GM23248 (cell line): ENCODE results near the gene ELANE.

Source experiments
- EZH2 ChIP-seq: fragments of 200-600 bp; sonication (generic); IDR thresholded peaks from 2 replicates; pipeline ENCODE4 v1.6.1; 2018; ENCODE audit warnings: antibody characterized with exemption, mild to moderate bottlenecking; ENCODE audit not compliant: insufficient read depth, poor library complexity, severe bottlenecking
- EZH2phosphoT487 ChIP-seq: fragments of 200-600 bp; sonication (generic); IDR thresholded peaks from 2 replicates; pipeline ENCODE4 v1.6.1; 2018; ENCODE audit warnings: antibody characterized with exemption, moderate library complexity, mild to moderate bottlenecking, low read depth; ENCODE audit not compliant: insufficient read depth

GRCh38 chr19:858284-858683 lies 6.2 kb downstream of the ELANE start:
- TF ChIP-seq EZH2phosphoT487 (no peak), EZH2 (no peak)
